NT2/D1 (cell line): ENCODE measurements around the gene DNAH17.

Experiments
- YY1 ChIP-seq: IDR thresholded peaks from 2 replicates; pipeline ENCODE4 v1.6.1; 2011; ENCODE audit not compliant: insufficient read length, insufficient read depth
- ZNF274 ChIP-seq: IDR thresholded peaks from 2 replicates; pipeline ENCODE4 v1.6.1; 2011; ENCODE audit warnings: mild to moderate bottlenecking, low read depth, low read length

GRCh38 chr17:78391843-78392242 is 185.4 kb downstream of the DNAH17 start:
- TF ChIP-seq ZNF274 (no peak), YY1 (no peak)
